HAP-1 (cell line): ENCODE results near the gene LRP3.
A peak's percentile ranks its signal among the peaks of the same experiment; 100 is the strongest.
"Not testable (repeated sequence)": the region's sequence is repeated elsewhere in the genome, so short reads cannot be mapped to it uniquely, and the experiment has no call there.

Experiments
- DNase-seq, 2 experiments: peaks; one replicate each; pipeline ENCODE4 v3.0.0-alpha.2; 2016 to 2020; ENCODE audit warnings: low spot score in 2 of 2
- H3K27me3 ChIP-seq: fragments of 250-450 bp; sonication (Bioruptor Pico); 2 replicates; pipeline ENCODE4 v1.5.1; 2020; ENCODE audit warnings: low read depth, mild to moderate bottlenecking, moderate library complexity
- H3K36me3 ChIP-seq: fragments of 250-450 bp; sonication (Bioruptor Pico); replicated peaks from 2 replicates; pipeline ENCODE4 v1.5.1; 2020; ENCODE audit warnings: mild to moderate bottlenecking
- H3K4me1 ChIP-seq: fragments of 250-450 bp; sonication (Bioruptor Pico); 2 replicates; pipeline ENCODE4 v1.5.1; 2020; ENCODE audit warnings: mild to moderate bottlenecking
- H3K4me3 ChIP-seq: fragments of 250-450 bp; sonication (Bioruptor Pico); 2 replicates; pipeline ENCODE4 v1.5.1; 2020; ENCODE audit warnings: mild to moderate bottlenecking, moderate library complexity
- H3K9me3 ChIP-seq: fragments of 250-450 bp; sonication (Bioruptor Pico); 2 replicates; pipeline ENCODE4 v1.5.1; 2020; ENCODE audit warnings: mild to moderate bottlenecking, moderate library complexity
- in situ Hi-C: fragments of 300-500 bp; cut with MboI; formaldehyde crosslinking; loops from 3 replicates; pipeline ENCODE4 v1.14.3; 2020; ENCODE audit warnings: low sequenced_read_pairs, inconsistent platforms, mixed read lengths

The LRP3 gene

GRCh38 chr19:33193865-33194362, at the start of gene LRP3:
Gene LRP3 (plus strand): TSS chr19:33194330. CDS start chr19:33194786, 456 bp downstream.
- Histone ChIP-seq H3K36me3 (peaks cover 20% of the 10 kb centered on the region), H3K4me1 (0 out of 2 replicates have a peak, but pooled peaks cover 5% of the 10 kb centered on the region), H3K9me3 (no peaks in the 10 kb centered on the region), H3K4me3 (peak within 1 kb of the TSS; percentile 57), H3K27me3 (no peaks in the 10 kb centered on the region)
- DNase-seq: peak; percentile 45 to 73
- in situ Hi-C loops: loop anchor here (25.0 kb wide), 1 partner anchor 507 kb away; the partner anchor contains the start of genes ANKRD27, NUDT19 and RGS9BP

DNA sequence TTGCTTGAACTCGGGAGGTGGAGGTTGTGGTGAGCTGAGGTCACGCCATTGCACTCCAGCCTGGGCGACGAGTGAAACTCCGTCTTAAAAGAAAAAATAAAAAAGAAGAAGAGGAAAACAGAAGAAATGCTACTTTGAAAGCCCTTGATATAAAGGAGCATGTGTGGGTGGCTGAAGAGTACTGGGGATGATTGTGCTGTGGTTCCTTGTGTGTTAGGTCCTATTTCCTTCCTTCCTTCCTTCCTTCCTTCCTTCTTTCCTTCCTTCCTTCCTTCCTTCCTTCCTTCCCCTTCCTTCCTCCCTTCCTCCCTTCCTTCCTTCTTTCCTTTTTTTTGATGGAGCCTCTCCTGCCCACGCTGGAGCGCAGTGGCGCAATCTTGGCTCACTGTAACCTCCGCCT, 47.9 kb upstream of the LRP3 start:
- in situ Hi-C loops: loop anchor here (5.0 kb wide), 1 partner anchor 36 kb away; no protein-coding TSS in a partner anchor

DNA sequence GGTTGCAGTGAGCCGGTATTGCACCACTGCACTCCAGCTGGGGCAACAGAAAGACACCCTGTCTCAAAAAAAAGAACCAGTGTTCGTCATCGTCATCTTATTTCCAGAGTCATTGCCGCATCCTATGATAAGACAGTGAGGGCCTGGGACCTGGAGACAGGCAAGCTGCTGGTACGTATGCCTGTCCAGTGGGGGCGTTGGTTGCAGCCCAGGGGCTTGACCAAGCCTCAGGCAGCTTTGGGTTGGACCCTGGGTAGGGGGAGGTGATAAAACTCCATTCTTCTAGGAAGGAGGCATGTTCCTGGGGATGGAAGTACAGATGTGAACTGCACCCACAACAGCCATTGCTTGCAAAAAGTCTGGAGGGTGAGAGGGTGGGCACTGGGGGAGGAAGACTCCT, 46.6 kb upstream of the LRP3 start:
- in situ Hi-C loops: loop anchor here (5.0 kb wide), 1 partner anchor 35 kb away; no protein-coding TSS in a partner anchor
- no peaks in the 10 kb centered on the region for H3K27me3 ChIP-seq
- H3K36me3 ChIP-seq: no peaks in the 10 kb centered on the region
- H3K9me3 ChIP-seq: no peaks in the 10 kb centered on the region
- peak in 1 of 2 experiments; percentile 41 for DNase-seq
- peaks cover 6% of the 10 kb centered on the region; the same call in 1 of the 2 replicates for H3K4me1 ChIP-seq
- H3K4me3 ChIP-seq: no peak overlapping the region

More for the DNA sequence above, 47.9 kb upstream of the LRP3 start:
- Histone ChIP-seq H3K27me3 (no peaks in the 10 kb centered on the region), H3K36me3 (no peaks in the 10 kb centered on the region), H3K4me3 (no peak overlapping the region), H3K9me3 (no peaks in the 10 kb centered on the region), H3K4me1 (peaks cover 6% of the 10 kb centered on the region; the same call in 1 of the 2 replicates)
- DNase-seq: no peak

GRCh38 chr19:33150852-33151518, 43.1 kb upstream of the LRP3 start:
- H3K4me1 ChIP-seq: no peaks in the 10 kb centered on the region
- H3K36me3 ChIP-seq: no peaks in the 10 kb centered on the region
- no peaks in the 10 kb centered on the region for H3K27me3 ChIP-seq
- DNase-seq: no peak
- no peak overlapping the region for H3K4me3 ChIP-seq
- in situ Hi-C loops: no loop called here
- H3K9me3 ChIP-seq: no peaks in the 10 kb centered on the region

- no peaks in the 10 kb centered on the region for H3K4me1 ChIP-seq
- no peaks in the 10 kb centered on the region for H3K27me3 ChIP-seq
- in situ Hi-C loops: no loop called here
- H3K9me3 ChIP-seq: no peaks in the 10 kb centered on the region
- H3K36me3 ChIP-seq: no peaks in the 10 kb centered on the region
- DNase-seq: no peak
- H3K4me3 ChIP-seq: no peak overlapping the region
Measured at GRCh38 chr19:33152176-33152575, 42.0 kb upstream of the LRP3 start.

GRCh38 chr19:33152625-33153024, 41.5 kb upstream of the LRP3 start:
- in situ Hi-C loops, H3K4me1 ChIP-seq, H3K36me3 ChIP-seq, H3K9me3 ChIP-seq, H3K4me3 ChIP-seq, H3K27me3 ChIP-seq, DNase-seq: not testable (repeated sequence)

- DNase-seq, H3K4me3 ChIP-seq, H3K4me1 ChIP-seq, H3K36me3 ChIP-seq, in situ Hi-C loops, H3K9me3 ChIP-seq, H3K27me3 ChIP-seq: not testable (repeated sequence)
Measured at GRCh38 chr19:33154313-33154712, 39.8 kb upstream of the LRP3 start.

DNA sequence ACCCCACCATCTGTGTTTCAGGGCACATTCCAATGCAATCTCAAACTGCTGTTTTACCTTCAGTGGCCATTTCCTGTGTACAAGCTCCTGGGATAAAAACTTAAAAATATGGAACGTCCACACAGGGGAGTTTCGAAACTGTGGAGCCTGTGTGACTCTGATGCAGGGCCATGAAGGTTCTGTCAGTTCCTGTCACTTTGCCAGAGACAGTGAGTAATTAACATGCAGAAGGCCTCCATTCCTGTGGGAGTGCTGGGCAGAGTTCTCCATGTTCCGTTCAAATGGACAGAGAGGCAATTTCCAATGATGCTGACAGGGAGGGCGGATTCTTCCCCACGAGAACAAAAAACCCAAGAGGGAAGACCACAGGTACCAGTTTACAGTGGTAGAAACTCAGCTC, 37.8 kb upstream of the LRP3 start:
- no peak for DNase-seq
- H3K27me3 ChIP-seq: no peaks in the 10 kb centered on the region
- no peaks in the 10 kb centered on the region for H3K9me3 ChIP-seq
- H3K36me3 ChIP-seq: no peaks in the 10 kb centered on the region
- no peaks in the 10 kb centered on the region for H3K4me1 ChIP-seq
- in situ Hi-C loops: no loop called here
- H3K4me3 ChIP-seq: no peak overlapping the region

- Histone ChIP-seq H3K4me3 (no peak overlapping the region), H3K4me1 (no peaks in the 10 kb centered on the region), H3K27me3 (no peaks in the 10 kb centered on the region), H3K36me3 (no peaks in the 10 kb centered on the region), H3K9me3 (no peaks in the 10 kb centered on the region)
- no peak for DNase-seq
- in situ Hi-C loops: no loop called here
Measured at GRCh38 chr19:33157906-33158305, 36.2 kb upstream of the LRP3 start.

- no peak for DNase-seq
- no peaks in the 10 kb centered on the region for H3K9me3 ChIP-seq
- in situ Hi-C loops: no loop called here
- H3K27me3 ChIP-seq: no peaks in the 10 kb centered on the region
- H3K4me3 ChIP-seq: no peak overlapping the region
- no peaks in the 10 kb centered on the region for H3K4me1 ChIP-seq
- H3K36me3 ChIP-seq: no peaks in the 10 kb centered on the region
Measured at GRCh38 chr19:33158365-33158764, 35.8 kb upstream of the LRP3 start.

DNA sequence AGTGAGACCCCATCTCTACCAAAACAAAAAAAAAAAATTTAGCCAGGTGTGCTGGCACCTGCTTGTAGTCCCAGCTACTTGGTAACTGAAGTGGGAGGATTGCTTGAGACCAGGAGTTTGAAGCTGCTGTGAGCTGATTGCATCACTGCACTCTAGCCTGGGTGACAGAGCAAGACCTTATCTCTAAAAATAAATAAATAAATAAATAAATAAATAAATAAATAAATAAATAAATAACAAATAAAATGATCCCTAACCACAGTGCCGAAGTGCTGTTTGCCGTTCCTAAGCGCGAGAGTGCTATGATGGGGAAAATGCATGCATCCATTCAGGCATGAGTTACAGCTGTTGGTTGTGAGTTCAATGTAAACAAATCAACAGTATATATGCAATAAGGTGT, 35.0 kb upstream of the LRP3 start:
- no peak overlapping the region for H3K4me3 ChIP-seq
- H3K4me1 ChIP-seq: no peaks in the 10 kb centered on the region
- no peak for DNase-seq
- in situ Hi-C loops: no loop called here
- H3K9me3 ChIP-seq: no peaks in the 10 kb centered on the region
- no peaks in the 10 kb centered on the region for H3K36me3 ChIP-seq
- no peaks in the 10 kb centered on the region for H3K27me3 ChIP-seq

GRCh38 chr19:33159893-33160292, 34.2 kb upstream of the LRP3 start:
- no peaks in the 10 kb centered on the region for H3K4me1 ChIP-seq
- no peak overlapping the region for H3K4me3 ChIP-seq
- no peaks in the 10 kb centered on the region for H3K27me3 ChIP-seq
- DNase-seq: no peak
- in situ Hi-C loops: no loop called here
- no peaks in the 10 kb centered on the region for H3K36me3 ChIP-seq
- no peaks in the 10 kb centered on the region; the same call in 1 of the 2 replicates for H3K9me3 ChIP-seq

DNA sequence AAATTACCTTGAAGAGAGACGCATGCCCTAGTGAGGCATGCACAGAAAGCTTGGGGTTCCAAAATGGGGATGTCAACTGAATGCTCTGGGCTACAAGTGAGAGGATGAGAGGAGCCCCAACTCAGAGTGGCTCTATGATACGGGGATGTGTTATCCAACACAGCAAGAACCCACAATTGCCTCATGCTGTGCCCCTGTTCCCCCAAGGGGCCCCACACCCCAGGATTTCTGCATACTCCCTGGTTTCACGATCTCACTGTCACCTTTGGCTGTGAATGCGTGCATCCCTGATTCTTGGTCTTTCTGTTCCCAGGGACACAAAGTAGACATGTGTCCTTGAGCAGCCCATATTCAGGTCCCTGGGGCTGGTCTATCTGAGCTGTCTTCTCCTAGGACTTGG, 32.9 kb upstream of the LRP3 start:
- H3K4me1 ChIP-seq: no peaks in the 10 kb centered on the region
- no peaks in the 10 kb centered on the region for H3K36me3 ChIP-seq
- no peak overlapping the region for H3K4me3 ChIP-seq
- no peaks in the 10 kb centered on the region; the same call in 1 of the 2 replicates for H3K9me3 ChIP-seq
- in situ Hi-C loops: no loop called here
- no peaks in the 10 kb centered on the region for H3K27me3 ChIP-seq
- DNase-seq: no peak

GRCh38 chr19:33163481-33163880, 30.6 kb upstream of the LRP3 start:
- in situ Hi-C loops: no loop called here
- no peak for DNase-seq
- Histone ChIP-seq H3K27me3 (no peaks in the 10 kb centered on the region), H3K4me1 (no peaks in the 10 kb centered on the region), H3K4me3 (no peak overlapping the region), H3K36me3 (no peaks in the 10 kb centered on the region), H3K9me3 (peaks cover 5% of the 10 kb centered on the region; the same call in 1 of the 2 replicates)
